H1 (cell line): ENCODE data around the gene CDH2. TPM values are rescaled to one million over a fixed set of nuclear protein-coding genes. Genes with fewer than 3 reads are reported as not detected.

Experiments used
- CTCF ChIA-PET: fragments of 300-600 bp; sonication (Branson Sonifier 250); formaldehyde crosslinking; loops from one replicate; lab custom pipeline; 2021; ENCODE audit not compliant: partially characterized antibody; lab: Charles Lee
- POLR2A ChIA-PET: fragments of 300-600 bp; sonication (Branson Sonifier 250); formaldehyde crosslinking; loops from one replicate; lab custom pipeline; 2021; ENCODE audit warnings: inconsistent platforms; ENCODE audit not compliant: partially characterized antibody; lab: Charles Lee
- DNase-seq, 2 experiments: peaks; one replicate each; pipeline versions ENCODE4 v3.0.0 to v3.0.0-alpha.2; 2010 to 2022; ENCODE audit warnings: low spot score in 2 of 2, low read depth in 1 of 2, mixed read lengths in 1 of 2
- FAIRE-seq: peaks from 2 replicates; lab custom pipeline; 2011; peaks lifted over from hg19 to GRCh38; lab: Jason Lieb, UNC
- H2AFZ ChIP-seq: 2 replicates; pipeline ENCODE4 v1.8.1; 2012; ENCODE audit warnings: low read length, inconsistent platforms
- H2AK5ac ChIP-seq: 2 replicates; pipeline ENCODE4 v1.6.1; 2013; ENCODE audit warnings: low read depth, low read length
- H2BK120ac ChIP-seq: replicated peaks from 2 replicates; pipeline ENCODE3; 2013; ENCODE audit warnings: low read depth, low read length, inconsistent platforms
- H2BK12ac ChIP-seq: 2 replicates; pipeline ENCODE4 v1.6.1; 2013; ENCODE audit warnings: low read depth, low read length
- H2BK15ac ChIP-seq: 2 replicates; pipeline ENCODE4 v1.6.1; 2013; ENCODE audit warnings: low read length
- H2BK20ac ChIP-seq: 2 replicates; pipeline ENCODE4 v1.6.1; 2013; ENCODE audit warnings: low read length
- H2BK5ac ChIP-seq: 2 replicates; pipeline ENCODE4 v1.6.1; 2013; ENCODE audit warnings: low read depth, low read length
- H3K14ac ChIP-seq: 2 replicates; pipeline ENCODE4 v1.6.1; 2013; ENCODE audit warnings: inconsistent platforms; ENCODE audit not compliant: insufficient read length
- H3K18ac ChIP-seq: 2 replicates; pipeline ENCODE4 v1.6.1; 2013; ENCODE audit warnings: low read length; ENCODE audit errors: extremely low read depth
- H3K23ac ChIP-seq: 2 replicates; pipeline ENCODE4 v1.6.1; 2013; ENCODE audit warnings: inconsistent platforms; ENCODE audit not compliant: insufficient read length
- H3K23me2 ChIP-seq: 2 replicates; pipeline ENCODE4 v1.6.1; 2013; ENCODE audit warnings: low read depth, low read length
- H3K27ac ChIP-seq: 2 replicates; pipeline ENCODE4 v1.6.1; 2011; ENCODE audit warnings: low read depth, low read length, inconsistent platforms
- H3K27me3 ChIP-seq, 4 experiments: replicated peaks in 1 of 4; 1 replicate in 1 of 4; 2 replicates in 3 of 4; pipeline versions ENCODE4 v1.6.1 to v1.8.1; 2011 to 2013; ENCODE audit warnings: low read length in 3 of 4, mild to moderate bottlenecking in 3 of 4, inconsistent platforms in 2 of 4, mixed read lengths in 2 of 4, moderate library complexity in 1 of 4; ENCODE audit not compliant: control insufficient read depth in 3 of 4, insufficient read depth in 3 of 4; ENCODE audit errors: extremely low read depth in 1 of 4
- H3K36me3 ChIP-seq, 4 experiments: 2 replicates each; pipeline versions ENCODE4 v1.6.1 to v1.8.1; 2011 to 2013; ENCODE audit warnings: mild to moderate bottlenecking in 4 of 4, low read length in 3 of 4, moderate library complexity in 2 of 4, control low read depth in 1 of 4, inconsistent platforms in 1 of 4; ENCODE audit not compliant: insufficient read depth in 4 of 4, control insufficient read depth in 2 of 4
- H3K4ac ChIP-seq: replicated peaks from 2 replicates; pipeline ENCODE3; 2013; ENCODE audit warnings: low read length, low read depth, mixed read lengths, inconsistent platforms; ENCODE audit not compliant: insufficient read length
- H3K4me1 ChIP-seq, 4 experiments: replicated peaks in 1 of 4; 1 replicate in 1 of 4; 2 replicates in 3 of 4; pipeline versions ENCODE4 v1.6.1 to v1.8.1; 2011 to 2013; ENCODE audit warnings: low read length in 3 of 4, inconsistent platforms in 2 of 4, mixed read lengths in 1 of 4; ENCODE audit not compliant: insufficient read depth in 4 of 4, control insufficient read depth in 3 of 4
- H3K4me2 ChIP-seq, 2 experiments: 2 replicates each; pipeline versions ENCODE4 v1.6.1 to v1.8.1; 2011 to 2013; ENCODE audit warnings: low read depth in 2 of 2, low read length in 2 of 2, control low read depth in 1 of 2, inconsistent platforms in 1 of 2, mild to moderate bottlenecking in 1 of 2; ENCODE audit not compliant: insufficient read depth in 1 of 2
- H3K4me3 ChIP-seq, 4 experiments: fragments of 200-600, 300-600 bp in 1 of 4; sonication (generic), shearing (Covaris generic), sonication (Bioruptor Twin) in 1 of 4; 2 replicates each; pipeline versions ENCODE4 v1.5.1 to v1.8.1; 2011 to 2016; ENCODE audit warnings: low read length in 4 of 4, low read depth in 3 of 4, control low read depth in 2 of 4, inconsistent platforms in 2 of 4, mild to moderate bottlenecking in 2 of 4, mixed read lengths in 1 of 4, moderate library complexity in 1 of 4; ENCODE audit not compliant: insufficient read depth in 2 of 4; ENCODE audit errors: extremely low read depth in 1 of 4
- H3K56ac ChIP-seq: replicated peaks from 2 replicates; pipeline ENCODE3; 2013; ENCODE audit warnings: low read depth, mild to moderate bottlenecking, mixed read lengths, low read length, inconsistent platforms; ENCODE audit not compliant: insufficient read length
- H3K79me1 ChIP-seq: 2 replicates; pipeline ENCODE4 v1.6.1; 2013; ENCODE audit warnings: low read depth, low read length, control low read depth
- H3K79me2 ChIP-seq, 2 experiments: 2 replicates each; pipeline versions ENCODE4 v1.6.1 to v1.8.1; 2012 to 2013; ENCODE audit warnings: low read length in 2 of 2, mild to moderate bottlenecking in 2 of 2, inconsistent platforms in 1 of 2; ENCODE audit not compliant: insufficient read depth in 2 of 2, control insufficient read depth in 1 of 2
- H3K9ac ChIP-seq, 4 experiments: replicated peaks in 1 of 4; 1 replicate in 1 of 4; 2 replicates in 3 of 4; pipeline versions ENCODE4 v1.6.1 to v1.8.1; 2011 to 2013; ENCODE audit warnings: low read depth in 3 of 4, low read length in 3 of 4, control low read depth in 2 of 4, mild to moderate bottlenecking in 2 of 4, moderate library complexity in 2 of 4, inconsistent platforms in 1 of 4; ENCODE audit errors: extremely low read depth in 1 of 4
- H3K9me3 ChIP-seq, 2 experiments: 2 replicates each; pipeline versions ENCODE4 v1.6.1 to v1.8.1; 2012 to 2013; ENCODE audit warnings: mild to moderate bottlenecking in 2 of 2, moderate library complexity in 2 of 2, control low read depth in 1 of 2, inconsistent platforms in 1 of 2, low read depth in 1 of 2, low read length in 1 of 2, mixed read lengths in 1 of 2; ENCODE audit not compliant: insufficient read depth in 2 of 2
- H4K20me1 ChIP-seq, 2 experiments: replicated peaks in 1 of 2; 2 replicates each; pipeline versions ENCODE3 to v1.8.1; 2011 to 2013; ENCODE audit warnings: inconsistent platforms in 2 of 2, low read length in 2 of 2, mild to moderate bottlenecking in 1 of 2; ENCODE audit not compliant: insufficient read depth in 2 of 2, control insufficient read depth in 1 of 2
- H4K5ac ChIP-seq: 2 replicates; pipeline ENCODE4 v1.6.1; 2013; ENCODE audit warnings: low read length, low read depth, mixed read lengths, inconsistent platforms; ENCODE audit not compliant: insufficient read length
- H4K8ac ChIP-seq: 2 replicates; pipeline ENCODE4 v1.8.0; 2013; ENCODE audit warnings: mild to moderate bottlenecking, moderate library complexity, low read length, inconsistent platforms; ENCODE audit not compliant: insufficient read depth; ENCODE audit errors: extremely low read depth
- H4K91ac ChIP-seq: replicated peaks from 2 replicates; pipeline ENCODE3; 2013; ENCODE audit warnings: low read length, mixed read lengths, inconsistent platforms; ENCODE audit not compliant: insufficient read length
- CBX8 ChIP-seq: fragments of 300-800, 300-1000 bp; sonication (generic); IDR thresholded peaks from 2 replicates; pipeline ENCODE4 v1.7.1; 2016; ENCODE audit warnings: low read depth, low read length, borderline replicate concordance
- SP1 ChIP-seq: IDR thresholded peaks from 2 replicates; pipeline ENCODE4 v1.6.1; 2011; ENCODE audit warnings: low read depth, low read length
- TAF1 ChIP-seq: IDR thresholded peaks from 2 replicates; pipeline ENCODE4 v1.6.1; 2011; ENCODE audit warnings: mild to moderate bottlenecking, low read depth, low read length
- WGBS, 2 experiments: shearing (Covaris generic) in 1 of 2; methylation state at CpG; one replicate each; pipeline versions ENCODE4 v1.1.6 to v1.1.7; 2013 to 2015; ENCODE audit warnings: low lambda C conversion rate in 2 of 2, mixed read lengths in 2 of 2, inconsistent platforms in 1 of 2, low coverage in 1 of 2, missing lambda C conversion rate in 1 of 2; ENCODE audit not compliant: insufficient replicate concordance in 2 of 2, insufficient coverage in 1 of 2, insufficient read length in 1 of 2; ENCODE audit errors: extremely low coverage in 1 of 2, missing lambda C conversion rate in 1 of 2; 5-methylcytosine and 5-hydroxymethylcytosine counted together
- polyA plus RNA-seq, 7 experiments: library from polyadenylated mRNA; depleted of rRNA in 3 of 7; stranded (reverse) in 5 of 7; unstranded in 2 of 7; fragments of >200 nt in 5 of 7; fragments of 200-250 nt in 2 of 7; gene quantifications; 1 replicate in 5 of 7; 2 replicates in 1 of 7; 4 replicates in 1 of 7; pipeline versions ENCODE4 v1.2.1 to v1.2.3, GENCODE V29; 2011 to 2013; ENCODE audit warnings: missing spikeins in 2 of 7, mixed read lengths in 2 of 7
- total RNA-seq: library from RNA; stranded (reverse); fragmentation: NEBNext Ultra II Directional; extraction: Animal tissue kit (Norgen Biotek cat#: 25700); gene quantifications from 2 replicates; pipeline ENCODE4 v1.2.1, GENCODE V29; 2021

Gene CDH2
- total and polyA plus RNA-seq, 2 of the 8 experiments (the other 6 are each of a cell fraction or from before 2014, with no cell fraction given), result 15.0 to 56.5 TPM

DNA sequence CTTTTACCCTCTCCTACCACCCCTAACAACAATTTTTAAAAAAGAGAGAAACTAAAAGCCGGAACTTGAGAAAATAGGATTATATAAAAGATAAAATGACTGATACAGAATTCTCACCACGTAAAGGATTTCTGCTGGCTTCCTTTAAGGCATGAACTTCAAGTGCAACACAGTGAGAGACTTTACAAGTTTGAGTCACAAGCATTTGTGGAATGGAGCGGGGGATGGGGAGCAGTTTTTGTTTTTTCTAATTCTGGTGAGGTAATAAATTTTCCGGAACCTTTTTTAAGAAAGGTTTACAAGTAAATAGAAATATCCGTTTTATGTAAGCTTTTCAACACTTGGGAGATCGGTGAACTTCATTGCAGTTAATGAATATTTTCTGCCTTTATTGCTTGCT is 1.8 kb upstream of the CDH2 start:
- Histone ChIP-seq H4K8ac (no peak overlapping the region), H3K9me3 (no peaks in the 10 kb centered on the region), H2BK120ac (no peak overlapping the region), H3K23ac (no peak overlapping the region), H3K18ac (no peak overlapping the region), H2AFZ (no peak overlapping the region), H2BK20ac (no peak overlapping the region), H3K4me3 (peak overlapping the region; percentile 56 to 74 (median 58); a peak in 7 of 8 replicates), H3K4me1 (peaks cover 0 to 10% (median 6%) of the 10 kb centered on the region in 4 experiments; a peak in 6 of 7 replicates), H3K9ac (no peak overlapping the region), H3K4me2 (peak overlapping the region; percentile 70 to 84), H4K20me1 (peaks cover 0 to 7% of the 10 kb centered on the region in 2 experiments), H3K23me2 (peaks cover 19% of the 10 kb centered on the region), H3K79me1 (no peaks in the 10 kb centered on the region), H4K91ac (no peak overlapping the region), H3K14ac (no peak overlapping the region), H2AK5ac (no peak overlapping the region), H2BK15ac (no peak overlapping the region), H3K56ac (no peak overlapping the region), H3K4ac (no peak overlapping the region), H3K27ac (no peak overlapping the region), H3K36me3 (no peaks in the 10 kb centered on the region), H2BK5ac (no peak overlapping the region), H3K79me2 (peaks cover 0 to 8% of the 10 kb centered on the region in 2 experiments; a peak in 2 of 4 replicates), H4K5ac (no peak overlapping the region), H2BK12ac (no peak overlapping the region), H3K27me3 (peaks cover 2 to 27% (median 4%) of the 10 kb centered on the region in 4 experiments; a peak in 5 of 7 replicates)
- 7% methylated on average over 6 of the region's 6 CpGs; no CpG with 5 or more reads in 1 of the 2 experiments for WGBS, 2 experiments
- DNase-seq, result no peak
- 0 out of 2 replicates have a peak, but pooled peaks have one; percentile 4 for TF ChIP-seq SP1
- TF ChIP-seq CBX8, result no peak
- TF ChIP-seq TAF1, result 0 out of 2 replicates have a peak, but pooled peaks have one; percentile 5
- CTCF ChIA-PET, result interaction anchor here (1.1 kb wide), 1 partner anchor 12 kb away, joined by 3 read pairs; no protein-coding TSS in a partner anchor
- FAIRE-seq, result no peak
- POLR2A ChIA-PET, result interaction anchor here (0.6 kb wide), 1 partner anchor 134 kb away, joined by 3 read pairs; no protein-coding TSS in a partner anchor
